ENCODE data around the gene TNFRSF8.
"Not testable (repeated sequence)": the region's sequence is repeated elsewhere in the genome, so short reads cannot be mapped to it uniquely, and the experiment has no call there.

TNFRSF8 gene

DNA sequence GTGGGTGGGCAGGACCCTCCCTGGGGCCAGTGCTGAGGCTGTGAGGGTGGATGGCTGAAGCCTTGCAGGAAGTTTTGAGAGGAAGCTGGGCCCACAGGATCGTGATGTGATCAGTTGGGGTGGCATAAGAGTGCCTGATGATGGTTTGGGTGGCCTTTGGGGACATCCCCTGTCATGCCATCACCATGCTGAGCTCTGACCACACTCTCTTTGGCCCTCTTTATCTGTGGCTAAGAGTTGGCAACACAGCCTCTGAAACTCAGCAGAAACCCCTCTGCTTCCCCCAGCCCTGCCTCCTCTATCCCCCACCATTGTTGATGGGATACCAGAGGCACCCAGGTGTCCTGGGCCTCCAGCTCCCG is 24.0 kb upstream of the TNFRSF8 start:
- H3K4me3 ChIP-seq (ENCODE audit: low read length in 2 of 2): no peak overlapping the region
- H3K9ac ChIP-seq (ENCODE audit: low read length in 2 of 2): no peak overlapping the region
- no peaks in the 10 kb centered on the region for H3K9me3 ChIP-seq (ENCODE audit: control insufficient read depth in 2 of 2, low read length in 2 of 2)
- no peaks in the 10 kb centered on the region for H3K36me3 ChIP-seq (ENCODE audit: control insufficient read depth in 2 of 2, insufficient read depth in 2 of 2, low read length in 2 of 2)
- H3K27me3 ChIP-seq (ENCODE audit: control insufficient read depth in 1 of 2, insufficient read depth in 2 of 2, low read length in 2 of 2): no peaks in the 10 kb centered on the region
- H3K4me1 ChIP-seq (ENCODE audit: control insufficient read depth, insufficient read depth, low read length): peaks cover 2% of the 10 kb centered on the region
- no peak overlapping the region for H3K27ac ChIP-seq (ENCODE audit: low read length)

DNA sequence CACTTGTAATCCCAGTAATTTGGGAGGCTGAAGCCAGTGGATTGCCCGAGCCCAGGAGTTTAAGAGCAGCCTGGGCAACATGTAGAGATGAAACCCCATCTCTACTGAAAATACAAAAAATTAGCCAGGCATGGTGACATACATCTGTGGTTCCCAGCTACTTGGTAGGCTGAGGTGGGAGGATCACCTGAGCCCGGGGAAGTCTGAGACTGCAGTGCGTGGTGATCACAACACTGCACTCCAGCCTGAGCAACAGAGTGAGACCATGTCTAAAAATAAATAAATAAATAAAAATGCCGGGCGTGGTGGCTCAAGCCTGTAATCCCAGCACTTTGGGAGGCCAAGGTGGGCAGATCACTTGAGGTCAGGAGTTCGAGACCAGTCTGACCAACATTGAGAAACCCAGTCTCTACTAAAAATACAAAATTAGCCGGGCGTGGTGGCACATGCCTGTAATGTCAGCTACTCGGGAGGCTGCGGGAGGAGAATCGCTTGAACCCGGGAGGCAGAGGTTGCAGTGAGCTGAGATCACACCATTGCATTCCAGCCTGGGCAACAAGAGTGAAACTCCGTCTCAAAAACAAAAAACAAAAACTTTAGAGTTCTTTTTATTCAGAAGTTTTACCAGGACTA is 23.2 kb upstream of the TNFRSF8 start:
- H3K9me3 ChIP-seq (ENCODE audit: control insufficient read depth in 2 of 2, low read length in 2 of 2); H3K9ac ChIP-seq (ENCODE audit: low read length in 2 of 2); H3K27me3 ChIP-seq (ENCODE audit: control insufficient read depth in 1 of 2, insufficient read depth in 2 of 2, low read length in 2 of 2); H3K36me3 ChIP-seq (ENCODE audit: control insufficient read depth in 2 of 2, insufficient read depth in 2 of 2, low read length in 2 of 2); H3K4me1 ChIP-seq (ENCODE audit: control insufficient read depth, insufficient read depth, low read length); H3K4me3 ChIP-seq (ENCODE audit: low read length in 2 of 2); H3K27ac ChIP-seq (ENCODE audit: low read length): not testable (repeated sequence)

DNA sequence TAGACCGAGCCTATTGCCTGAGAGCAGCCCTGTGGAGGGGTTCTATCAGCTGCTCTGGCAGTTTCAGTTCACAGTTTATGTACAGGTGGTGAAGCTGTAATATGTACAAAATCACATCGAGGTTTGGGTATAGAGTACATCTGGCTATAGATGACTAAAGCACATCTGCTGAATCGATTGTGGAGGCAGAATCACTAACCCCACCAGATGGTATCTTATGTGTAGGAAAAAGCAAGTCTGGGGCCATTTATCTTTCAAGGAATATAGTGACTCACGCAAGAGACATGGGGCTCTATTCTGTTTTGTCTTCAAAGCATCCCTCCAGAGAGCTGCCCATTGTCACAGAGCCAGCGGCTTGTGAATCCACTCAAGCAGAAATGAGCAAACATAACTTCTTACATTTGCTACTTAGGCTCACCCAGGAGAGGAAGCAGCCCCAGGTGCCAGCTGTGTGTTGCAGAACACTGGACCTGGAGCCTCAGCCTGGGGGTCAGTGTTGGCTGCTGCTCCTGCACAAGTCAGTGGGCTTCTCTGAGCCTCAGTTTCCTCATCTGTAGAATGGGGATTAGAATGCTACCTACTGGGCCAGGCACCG is 22.5 kb upstream of the TNFRSF8 start:
- Histone ChIP-seq H3K4me3 (ENCODE audit: low read length in 2 of 2) (no peak overlapping the region), H3K4me1 (ENCODE audit: control insufficient read depth, insufficient read depth, low read length) (peaks cover 2% of the 10 kb centered on the region), H3K27me3 (ENCODE audit: control insufficient read depth in 1 of 2, insufficient read depth in 2 of 2, low read length in 2 of 2) (no peaks in the 10 kb centered on the region), H3K9ac (ENCODE audit: low read length in 2 of 2) (no peak overlapping the region), H3K27ac (ENCODE audit: low read length) (no peak overlapping the region), H3K36me3 (ENCODE audit: control insufficient read depth in 2 of 2, insufficient read depth in 2 of 2, low read length in 2 of 2) (no peaks in the 10 kb centered on the region), H3K9me3 (ENCODE audit: control insufficient read depth in 2 of 2, low read length in 2 of 2) (no peaks in the 10 kb centered on the region)

GRCh38 chr1:12044187-12044877 is 18.8 kb upstream of the TNFRSF8 start:
- H3K4me1 ChIP-seq (ENCODE audit: control insufficient read depth, insufficient read depth, low read length); H3K27me3 ChIP-seq (ENCODE audit: control insufficient read depth in 1 of 2, insufficient read depth in 2 of 2, low read length in 2 of 2); H3K36me3 ChIP-seq (ENCODE audit: control insufficient read depth in 2 of 2, insufficient read depth in 2 of 2, low read length in 2 of 2); H3K9me3 ChIP-seq (ENCODE audit: control insufficient read depth in 2 of 2, low read length in 2 of 2); H3K4me3 ChIP-seq (ENCODE audit: low read length in 2 of 2); H3K9ac ChIP-seq (ENCODE audit: low read length in 2 of 2); H3K27ac ChIP-seq (ENCODE audit: low read length): not testable (repeated sequence)

DNA sequence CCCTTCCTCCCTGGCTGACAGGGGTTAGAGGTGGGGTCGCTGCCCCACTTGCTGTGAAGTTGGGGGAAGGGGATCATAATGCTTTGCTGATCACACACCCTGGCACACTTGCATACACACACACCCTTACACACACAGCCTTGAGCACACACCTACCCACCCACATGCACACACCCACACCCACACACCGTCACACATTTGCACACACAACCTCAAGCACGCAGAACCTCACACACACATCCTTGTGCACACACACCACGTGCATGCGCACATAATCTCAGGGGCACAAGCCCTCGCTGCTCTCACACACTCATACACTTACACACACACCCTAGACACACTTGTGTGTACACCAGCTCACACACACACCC is 16.4 kb upstream of the TNFRSF8 start:
- no peak overlapping the region for H3K4me3 ChIP-seq (ENCODE audit: low read length in 2 of 2)
- no peak overlapping the region for H3K27ac ChIP-seq (ENCODE audit: low read length)
- H3K9me3 ChIP-seq (ENCODE audit: control insufficient read depth in 2 of 2, low read length in 2 of 2): no peaks in the 10 kb centered on the region
- no peaks in the 10 kb centered on the region for H3K36me3 ChIP-seq (ENCODE audit: control insufficient read depth in 2 of 2, insufficient read depth in 2 of 2, low read length in 2 of 2)
- peaks cover 4% of the 10 kb centered on the region for H3K4me1 ChIP-seq (ENCODE audit: control insufficient read depth, insufficient read depth, low read length)
- H3K9ac ChIP-seq (ENCODE audit: low read length in 2 of 2): no peak overlapping the region
- H3K27me3 ChIP-seq (ENCODE audit: control insufficient read depth in 1 of 2, insufficient read depth in 2 of 2, low read length in 2 of 2): no peaks in the 10 kb centered on the region

DNA sequence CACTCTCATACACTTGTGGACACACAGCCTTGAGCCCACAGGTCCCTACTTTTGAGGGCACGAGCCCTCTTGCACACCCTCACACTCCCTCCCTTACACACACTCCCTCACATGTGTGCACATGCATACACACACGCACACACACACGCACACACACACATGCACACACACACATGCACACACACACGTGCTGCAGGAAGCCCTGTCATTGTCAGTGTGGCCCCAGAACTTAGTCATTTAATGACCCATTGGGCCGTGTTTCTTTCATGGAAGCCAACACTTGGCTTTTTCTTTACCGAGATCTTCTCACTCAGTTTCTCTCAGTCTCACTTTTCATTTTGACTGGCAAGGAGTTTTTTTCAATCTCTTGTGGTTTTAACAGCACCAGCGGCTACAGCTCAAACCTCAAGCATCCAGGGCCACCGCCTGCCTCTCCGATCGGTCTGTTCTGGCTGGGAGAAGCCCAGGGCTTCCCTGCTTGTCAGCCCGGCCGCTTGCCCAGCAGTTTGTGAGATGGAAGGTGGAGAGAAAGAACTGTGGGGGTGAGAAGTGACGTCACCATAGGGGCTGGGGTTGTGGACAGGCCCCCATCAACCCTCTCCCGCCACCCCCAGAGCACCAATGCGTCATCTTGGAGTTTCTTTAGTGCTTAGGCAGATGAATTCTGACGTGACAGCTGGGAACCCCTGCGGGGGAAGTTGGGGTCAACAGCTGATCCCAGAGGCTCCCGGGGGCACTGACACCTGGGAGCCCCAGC is 15.8 kb upstream of the TNFRSF8 start:
- Histone ChIP-seq H3K27me3 (ENCODE audit: control insufficient read depth in 1 of 2, insufficient read depth in 2 of 2, low read length in 2 of 2) (no peaks in the 10 kb centered on the region), H3K9me3 (ENCODE audit: control insufficient read depth in 2 of 2, low read length in 2 of 2) (no peaks in the 10 kb centered on the region), H3K9ac (ENCODE audit: low read length in 2 of 2) (no peak overlapping the region), H3K36me3 (ENCODE audit: control insufficient read depth in 2 of 2, insufficient read depth in 2 of 2, low read length in 2 of 2) (no peaks in the 10 kb centered on the region), H3K27ac (ENCODE audit: low read length) (no peak overlapping the region), H3K4me3 (ENCODE audit: low read length in 2 of 2) (no peak overlapping the region), H3K4me1 (ENCODE audit: control insufficient read depth, insufficient read depth, low read length) (peaks cover 9% of the 10 kb centered on the region)

- Histone ChIP-seq H3K27me3 (ENCODE audit: control insufficient read depth in 1 of 2, insufficient read depth in 2 of 2, low read length in 2 of 2) (no peaks in the 10 kb centered on the region), H3K9me3 (ENCODE audit: control insufficient read depth in 2 of 2, low read length in 2 of 2) (no peaks in the 10 kb centered on the region), H3K36me3 (ENCODE audit: control insufficient read depth in 2 of 2, insufficient read depth in 2 of 2, low read length in 2 of 2) (no peaks in the 10 kb centered on the region), H3K9ac (ENCODE audit: low read length in 2 of 2) (no peak overlapping the region), H3K4me3 (ENCODE audit: low read length in 2 of 2) (no peak overlapping the region), H3K27ac (ENCODE audit: low read length) (no peak overlapping the region), H3K4me1 (ENCODE audit: control insufficient read depth, insufficient read depth, low read length) (peaks cover 20% of the 10 kb centered on the region)
Observed at GRCh38 chr1:12048372-12048771, 14.7 kb upstream of the TNFRSF8 start.

- H3K4me1 ChIP-seq (ENCODE audit: control insufficient read depth, insufficient read depth, low read length): peaks cover 26% of the 10 kb centered on the region
- H3K4me3 ChIP-seq (ENCODE audit: low read length in 2 of 2): no peak overlapping the region
- no peaks in the 10 kb centered on the region for H3K36me3 ChIP-seq (ENCODE audit: control insufficient read depth in 2 of 2, insufficient read depth in 2 of 2, low read length in 2 of 2)
- H3K9me3 ChIP-seq (ENCODE audit: control insufficient read depth in 2 of 2, low read length in 2 of 2): no peaks in the 10 kb centered on the region
- no peak overlapping the region for H3K27ac ChIP-seq (ENCODE audit: low read length)
- no peak overlapping the region for H3K9ac ChIP-seq (ENCODE audit: low read length in 2 of 2)
- no peaks in the 10 kb centered on the region for H3K27me3 ChIP-seq (ENCODE audit: control insufficient read depth in 1 of 2, insufficient read depth in 2 of 2, low read length in 2 of 2)
Observed at GRCh38 chr1:12049616-12050015, 13.5 kb upstream of the TNFRSF8 start.

- no peaks in the 10 kb centered on the region for H3K27me3 ChIP-seq (ENCODE audit: control insufficient read depth in 1 of 2, insufficient read depth in 2 of 2, low read length in 2 of 2)
- no peak overlapping the region for H3K9ac ChIP-seq (ENCODE audit: low read length in 2 of 2)
- H3K36me3 ChIP-seq (ENCODE audit: control insufficient read depth in 2 of 2, insufficient read depth in 2 of 2, low read length in 2 of 2): no peaks in the 10 kb centered on the region
- H3K9me3 ChIP-seq (ENCODE audit: control insufficient read depth in 2 of 2, low read length in 2 of 2): no peaks in the 10 kb centered on the region
- H3K4me1 ChIP-seq (ENCODE audit: control insufficient read depth, insufficient read depth, low read length): peaks cover 24% of the 10 kb centered on the region
- no peak overlapping the region for H3K4me3 ChIP-seq (ENCODE audit: low read length in 2 of 2)
- no peak overlapping the region for H3K27ac ChIP-seq (ENCODE audit: low read length)
Observed at GRCh38 chr1:12051361-12051760, 11.7 kb upstream of the TNFRSF8 start.

DNA sequence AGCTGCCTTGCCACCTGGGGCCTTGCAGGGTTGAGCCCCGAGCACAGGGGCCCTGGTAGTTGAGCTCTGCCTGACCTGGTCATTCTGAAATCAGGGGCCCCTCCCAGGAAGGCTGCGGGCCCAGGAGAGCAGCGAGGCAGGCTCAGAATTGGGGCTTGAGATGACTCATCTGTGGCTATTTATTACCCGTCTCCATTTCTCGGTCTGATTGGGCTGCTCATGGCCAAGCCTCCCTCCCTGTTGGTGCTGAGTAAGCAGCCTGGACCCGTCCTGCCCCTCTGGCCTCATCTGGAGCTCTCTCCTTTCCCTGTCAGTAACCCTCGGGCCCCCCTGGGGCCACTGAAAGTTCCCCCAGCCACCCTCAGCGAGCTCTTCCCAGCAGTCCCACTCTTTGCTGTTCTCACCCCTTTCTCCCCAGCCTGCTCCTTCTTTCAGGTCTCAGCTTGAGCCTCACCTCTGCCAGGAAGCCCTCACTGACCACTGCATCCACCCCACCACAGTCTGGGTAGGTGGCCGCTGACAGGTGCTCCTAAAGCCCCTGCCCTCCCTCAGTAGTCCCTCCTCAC is 11.0 kb upstream of the TNFRSF8 start:
- Histone ChIP-seq H3K4me1 (ENCODE audit: control insufficient read depth, insufficient read depth, low read length) (peaks cover 24% of the 10 kb centered on the region), H3K27ac (ENCODE audit: low read length) (peak overlapping the region; percentile 60), H3K36me3 (ENCODE audit: control insufficient read depth in 2 of 2, insufficient read depth in 2 of 2, low read length in 2 of 2) (no peaks in the 10 kb centered on the region), H3K27me3 (ENCODE audit: control insufficient read depth in 1 of 2, insufficient read depth in 2 of 2, low read length in 2 of 2) (no peaks in the 10 kb centered on the region), H3K9ac (ENCODE audit: low read length in 2 of 2) (peak overlapping the region in 1 of 2 donors; percentile 13), H3K4me3 (ENCODE audit: low read length in 2 of 2) (peak overlapping the region; percentile 22 to 35), H3K9me3 (ENCODE audit: control insufficient read depth in 2 of 2, low read length in 2 of 2) (no peaks in the 10 kb centered on the region)

Measured in stomach smooth muscle (tissue), 2 donors.